PC-3 (cell line): ENCODE data around the gene PDZD2. TPM values are rescaled to one million over a fixed set of nuclear protein-coding genes. Genes with fewer than 3 reads are reported as not detected.

Experiments used
- ATAC-seq: fragments of 200-7000 bp; cut with Tn5 transposase; 2 replicates; pipeline ENCODE4 v1.9.1; 2020; ENCODE audit warnings: mild to moderate bottlenecking, moderate library complexity
- BruUV-seq: library from RNA; stranded (reverse); fragments of 400-500 nt; replicated peaks from 2 replicates; lab custom pipeline; 2021; lab: Mats Ljungman, UMichigan
- CTCF ChIA-PET: fragments of 300-600 bp; sonication (Branson Sonifier 250); formaldehyde crosslinking; loops from one replicate; lab custom pipeline; 2022; ENCODE audit warnings: antibody characterized with exemption; lab: Charles Lee
- POLR2A ChIA-PET: fragments of 300-600 bp; sonication (Branson Sonifier 250); formaldehyde crosslinking; loops from one replicate; lab custom pipeline; 2022; ENCODE audit warnings: antibody characterized with exemption; ENCODE audit not compliant: unreplicated experiment; lab: Charles Lee
- DNase-seq: peaks from one replicate; pipeline ENCODE4 v3.0.0-alpha.2; 2015
- H2AFZ ChIP-seq: fragments of 300-600 bp; sonication (generic); 2 replicates; pipeline ENCODE4 v1.6.0; 2016; ENCODE audit warnings: antibody characterized with exemption, low read length
- H3F3A ChIP-seq: fragments of 300-600 bp; sonication (generic); one replicate; pipeline ENCODE4 v1.6.0; 2017; ENCODE audit warnings: antibody characterized with exemption, low read length, control low read depth, mild to moderate bottlenecking; ENCODE audit not compliant: unreplicated experiment
- H3K27ac ChIP-seq: fragments of 300-600 bp; sonication (generic); 2 replicates; pipeline ENCODE4 v1.5.1; 2016; ENCODE audit warnings: mild to moderate bottlenecking, low read length
- H3K27me3 ChIP-seq: fragments of 300-600 bp; sonication (generic); 2 replicates; pipeline ENCODE4 v1.6.1; 2016; ENCODE audit warnings: low read length, mixed read lengths
- H3K36me3 ChIP-seq: fragments of 300-600 bp; sonication (generic); 2 replicates; pipeline ENCODE4 v1.6.1; 2016; ENCODE audit warnings: low read depth, mixed run types, low read length, mixed read lengths
- H3K4me1 ChIP-seq: fragments of 300-600 bp; sonication (generic); 2 replicates; pipeline ENCODE4 v1.5.1; 2016; ENCODE audit warnings: low read length; ENCODE audit not compliant: insufficient read depth
- H3K4me2 ChIP-seq: fragments of 300-600 bp; sonication (generic); 2 replicates; pipeline ENCODE4 v1.6.0; 2016; ENCODE audit warnings: low read length
- H3K4me3 ChIP-seq: fragments of 300-600 bp; sonication (generic); 2 replicates; pipeline ENCODE4 v1.5.1; 2016; ENCODE audit warnings: mild to moderate bottlenecking, low read length, mixed read lengths
- H3K79me2 ChIP-seq: fragments of 300-600 bp; sonication (generic); 2 replicates; pipeline ENCODE4 v1.6.1; 2017; ENCODE audit warnings: low read length, mixed read lengths
- H3K9ac ChIP-seq: fragments of 300-600 bp; sonication (generic); 2 replicates; pipeline ENCODE4 v1.6.0; 2016; ENCODE audit warnings: mild to moderate bottlenecking, low read length
- H3K9me2 ChIP-seq: fragments of 300-600 bp; sonication (generic); replicated peaks from 2 replicates; pipeline ENCODE4 v1.6.1; 2016; ENCODE audit warnings: mixed run types, low read length, mixed read lengths
- H3K9me3 ChIP-seq: fragments of 300-600 bp; sonication (generic); 2 replicates; pipeline ENCODE4 v1.6.1; 2016; ENCODE audit warnings: low read length, mixed read lengths
- H4K20me1 ChIP-seq: fragments of 300-600 bp; sonication (generic); 2 replicates; pipeline ENCODE4 v1.6.1; 2016; ENCODE audit warnings: low read length, mixed read lengths
- CTCF ChIP-seq: fragments of 300-600 bp; sonication (generic); conservative IDR thresholded peaks from 2 replicates; pipeline ENCODE4 v1.5.1; 2017; ENCODE audit warnings: antibody characterized with exemption, low read depth, mild to moderate bottlenecking, low read length
- EZH2 ChIP-seq: fragments of 300-600 bp; sonication (generic); IDR thresholded peaks from one replicate; pipeline ENCODE4 v1.6.1; 2017; ENCODE audit warnings: antibody characterized with exemption, mild to moderate bottlenecking, low read length; ENCODE audit not compliant: unreplicated experiment
- EZH2phosphoT487 ChIP-seq: fragments of 300-600 bp; sonication (generic); IDR thresholded peaks from 2 replicates; pipeline ENCODE4 v1.6.1; 2018; ENCODE audit warnings: mild to moderate bottlenecking, antibody characterized with exemption, low read length, borderline replicate concordance
- intact Hi-C: fragments of 100-400 bp; cut with micrococcal nuclease; formaldehyde crosslinking; loops from 2 replicates; pipeline ENCODE4 v1.9.0; 2023
- total RNA-seq: library from RNA; depleted of rRNA; stranded (reverse); fragments of >200 nt; gene quantifications from 2 replicates; pipeline ENCODE4 v1.2.3, GENCODE V29; 2014

The PDZD2 gene
- total RNA-seq, 1 experiment from 2014 or later, result 2.0 TPM

- Histone ChIP-seq H2AFZ (peak overlapping the region; percentile 82), H3K4me3 (peak overlapping the region; percentile 79), H3K36me3 (peaks cover 17% of the 10 kb centered on the region), H3K27ac (peak overlapping the region; percentile 69), H3K4me1 (peaks cover 20% of the 10 kb centered on the region), H3F3A (no peaks in the 10 kb centered on the region), H3K79me2 (0 out of 2 replicates have a peak, but pooled peaks cover 7% of the 10 kb centered on the region), H3K4me2 (peak overlapping the region; percentile 88), H4K20me1 (no peaks in the 10 kb centered on the region), H3K9ac (peak overlapping the region; percentile 73), H3K9me3 (peaks cover 14% of the 10 kb centered on the region; the same call in 1 of the 2 replicates), H3K27me3 (no peaks in the 10 kb centered on the region), H3K9me2 (no peaks in the 10 kb centered on the region)
- intact Hi-C loops, result loop anchor here (10.0 kb wide), 1 partner anchor 129 kb away; no protein-coding TSS in a partner anchor
- DNase-seq (no peak), ATAC-seq (peak; percentile 59)
- TF ChIP-seq CTCF (peak; percentile 72), EZH2 (no peak)
- ChIA-PET POLR2A (interaction anchor here (0.6 kb wide), 1 partner anchor 11 kb away, joined by 3 read pairs; no protein-coding TSS in a partner anchor), CTCF (interaction anchor here (0.5 to 2.1 kb wide), 9 partner anchors 28 to 309 kb away, joined by 3 to 12 read pairs (median 4); no protein-coding TSS in a partner anchor)
- BruUV-seq, result TSS peak; percentile 40
Observed at GRCh38 chr5:31855134-31856040, 216.5 kb downstream of the PDZD2 start.

GRCh38 chr5:31859096-31859495 is 220.2 kb downstream of the PDZD2 start:
- BruUV-seq, result no TSS peak
- Histone ChIP-seq H3K4me3 (no peak overlapping the region), H3K36me3 (peaks cover 17% of the 10 kb centered on the region), H3K27ac (no peak overlapping the region), H2AFZ (no peak overlapping the region), H3K79me2 (0 out of 2 replicates have a peak, but pooled peaks cover 7% of the 10 kb centered on the region), H3F3A (no peaks in the 10 kb centered on the region), H3K9me2 (no peaks in the 10 kb centered on the region), H3K4me1 (peaks cover 20% of the 10 kb centered on the region), H3K27me3 (no peaks in the 10 kb centered on the region), H3K4me2 (no peak overlapping the region), H3K9me3 (peaks cover 14% of the 10 kb centered on the region; the same call in 1 of the 2 replicates), H3K9ac (no peak overlapping the region), H4K20me1 (no peaks in the 10 kb centered on the region)
- ChIA-PET POLR2A (no interaction called here), CTCF (no interaction called here)
- ATAC-seq (no peak), DNase-seq (no peak)
- TF ChIP-seq CTCF, result no peak
- no peak for TF ChIP-seq EZH2
- no peak for TF ChIP-seq EZH2phosphoT487
- intact Hi-C loops, result loop anchor here (10.0 kb wide), 1 partner anchor 126 kb away; no protein-coding TSS in a partner anchor
